HG02840 (cell line): ENCODE data around the gene EME2.

Experiments used
- ATAC-seq: cut with Tn5 transposase; IDR thresholded peaks from one replicate; pipeline ENCODE4 v1.9.1; 2021; ENCODE audit warnings: mild to moderate bottlenecking, moderate library complexity, moderate number of reproducible peaks; ENCODE audit not compliant: unreplicated experiment, low FRiP score

The EME2 gene

DNA sequence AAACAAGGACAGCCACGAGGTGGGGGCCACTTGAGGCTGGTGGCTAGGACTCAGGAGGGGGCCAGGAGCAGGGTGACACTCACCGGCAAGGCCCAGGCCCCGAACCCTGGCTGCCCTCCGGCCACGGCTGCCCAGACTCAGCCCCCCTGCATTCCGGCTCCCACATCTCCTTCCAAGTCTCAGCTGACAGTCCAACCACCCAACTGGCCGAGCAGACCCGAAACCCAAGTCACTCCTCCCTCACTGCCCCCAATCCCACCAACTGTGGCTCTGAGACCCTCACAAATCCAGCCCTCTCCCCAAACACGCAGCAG, 44.6 kb downstream of the EME2 start:
- no peak for ATAC-seq

DNA sequence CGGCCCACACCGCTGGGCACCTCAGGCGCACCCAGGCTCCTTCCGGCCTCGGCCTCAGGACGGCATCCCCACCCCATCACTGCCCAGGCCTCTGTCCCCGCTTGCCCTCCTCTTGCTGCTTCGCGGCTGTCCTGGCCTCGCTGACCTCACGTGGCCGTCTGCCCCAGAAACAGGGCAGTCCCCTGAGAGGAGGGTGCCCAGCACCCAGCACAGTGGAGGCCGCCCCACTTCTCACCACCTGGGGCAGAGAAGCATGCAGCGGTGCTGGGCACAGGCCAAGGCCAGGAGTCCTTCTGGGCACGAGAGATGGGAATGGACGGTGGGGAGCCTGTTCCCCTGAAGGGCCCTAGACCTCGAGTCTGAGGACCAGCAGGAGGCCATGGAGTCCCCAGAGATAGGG, 45.1 kb downstream of the EME2 start:
- no peak for ATAC-seq

DNA sequence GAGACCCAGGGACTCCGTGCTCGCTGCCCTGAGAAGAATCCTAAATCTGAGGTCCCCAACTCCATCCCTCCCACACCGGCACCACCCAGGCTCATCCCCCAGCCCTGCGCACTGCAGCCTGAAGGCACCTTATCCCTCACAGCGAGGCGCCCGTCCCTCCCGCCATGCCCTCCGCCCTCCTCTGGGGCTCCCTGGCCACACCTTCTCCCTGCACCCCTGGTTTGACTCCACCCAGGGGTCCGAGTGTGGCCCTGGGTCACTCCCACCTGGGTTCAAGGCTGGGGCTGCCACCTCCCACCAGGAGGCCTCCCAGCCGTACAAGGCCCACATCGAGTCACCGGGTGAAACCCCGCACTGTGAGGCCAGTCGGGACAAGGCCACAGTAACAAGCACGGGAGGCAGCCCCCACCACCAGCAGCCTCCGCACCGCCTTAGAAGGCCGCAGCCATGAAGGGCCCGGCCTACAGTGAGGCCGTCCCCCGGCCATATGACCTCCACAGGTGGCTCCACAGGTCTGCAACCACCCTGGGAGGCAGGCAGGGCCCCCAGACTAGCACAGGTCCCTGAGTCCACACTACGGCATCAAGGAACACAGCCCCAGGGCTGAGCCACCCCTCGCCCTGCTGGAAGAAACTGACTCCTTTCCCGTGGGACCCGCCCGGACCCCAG, 45.7 kb downstream of the EME2 start:
- ATAC-seq: no peak

DNA sequence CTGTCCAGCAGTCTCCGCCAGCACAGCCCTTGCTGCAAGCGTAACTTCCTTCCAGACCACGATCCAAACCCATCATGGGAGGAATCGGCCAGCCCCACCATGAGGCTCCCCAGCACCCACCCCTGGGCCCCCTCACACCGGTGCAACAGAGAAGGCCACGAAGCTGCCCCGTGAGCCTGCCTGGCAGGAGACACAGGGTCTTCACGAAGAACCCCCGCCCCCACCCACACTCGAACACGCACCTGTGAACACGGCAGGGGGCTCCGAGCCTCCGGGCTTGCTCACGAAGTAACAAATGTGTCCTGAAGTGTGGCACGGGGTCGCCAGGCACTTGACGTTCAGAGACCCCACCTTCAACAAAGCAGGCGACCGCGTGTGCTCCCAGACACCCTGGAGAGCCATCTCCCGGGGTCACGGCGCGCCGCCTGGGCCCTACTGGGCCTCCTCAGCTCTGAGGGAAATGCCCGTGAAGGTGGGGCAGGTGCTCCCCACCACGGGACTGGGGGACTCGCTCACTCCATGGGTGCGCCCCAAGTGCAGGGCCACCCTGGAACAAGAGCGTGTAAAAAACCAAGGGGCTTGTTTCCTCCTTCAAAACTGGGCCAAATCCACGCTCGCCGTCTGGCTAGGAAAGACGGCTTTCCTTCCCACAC, 46.4 kb downstream of the EME2 start:
- ATAC-seq: no peak

DNA sequence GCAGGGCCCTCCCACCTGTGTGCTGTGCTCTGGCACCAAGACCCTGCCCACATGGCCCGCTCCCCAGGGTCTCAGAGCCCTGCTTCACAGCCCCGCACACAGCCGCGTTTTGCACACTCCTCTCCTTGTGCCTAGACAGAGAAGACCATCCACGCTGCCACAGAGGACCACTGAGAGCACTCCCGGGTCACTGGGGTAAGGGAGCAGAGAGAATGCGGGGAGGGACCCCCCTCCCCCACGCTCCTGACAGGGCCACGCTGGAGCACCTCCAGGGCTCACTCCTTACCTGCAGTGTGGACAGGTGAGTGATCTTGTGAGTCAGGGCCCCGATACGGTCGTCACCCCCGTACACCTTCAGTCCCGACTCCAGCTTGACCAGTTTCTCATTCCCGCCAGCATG, 47.0 kb downstream of the EME2 start:
- ATAC-seq: no peak

DNA sequence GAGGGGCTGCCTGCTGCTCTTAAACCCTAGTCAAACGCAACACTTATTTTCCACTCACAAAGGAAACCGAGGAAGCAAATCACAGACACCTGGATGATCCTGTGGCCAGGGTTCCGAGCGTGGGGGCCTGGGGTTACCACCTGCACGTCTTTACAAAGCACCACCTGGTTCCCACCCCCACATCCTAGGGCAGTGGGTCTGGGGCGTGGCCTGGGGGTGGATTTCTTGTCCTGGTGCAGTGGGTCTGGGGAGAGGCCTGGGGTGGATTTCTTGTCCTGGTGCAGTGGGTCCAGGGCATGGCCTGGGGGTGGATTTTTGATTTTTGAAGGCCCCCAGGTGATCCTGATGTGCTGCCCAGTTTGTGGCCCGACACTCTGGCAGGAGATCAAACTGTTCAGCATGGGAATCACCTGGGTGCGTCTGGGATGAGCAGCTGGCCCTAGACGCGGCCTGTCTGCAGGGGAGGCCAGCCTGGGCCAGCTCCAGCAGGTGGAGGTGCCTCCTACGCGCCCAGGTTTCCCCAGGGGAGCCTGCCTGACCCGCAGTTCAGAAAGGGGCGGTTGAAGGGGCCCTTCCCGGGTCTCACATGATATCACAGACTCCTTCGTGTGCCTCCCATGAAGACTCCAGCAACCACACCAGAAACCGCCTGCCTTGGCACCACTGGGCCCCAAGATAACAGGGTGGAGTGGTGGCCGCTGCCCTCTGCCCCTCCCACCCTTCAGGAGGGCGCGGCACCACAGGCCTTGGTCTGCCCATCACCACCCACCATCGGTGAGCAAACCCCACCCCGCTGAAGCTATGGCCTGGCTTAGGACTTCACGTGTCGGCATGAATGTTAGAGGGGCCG, 47.7 kb downstream of the EME2 start:
- no peak for ATAC-seq

DNA sequence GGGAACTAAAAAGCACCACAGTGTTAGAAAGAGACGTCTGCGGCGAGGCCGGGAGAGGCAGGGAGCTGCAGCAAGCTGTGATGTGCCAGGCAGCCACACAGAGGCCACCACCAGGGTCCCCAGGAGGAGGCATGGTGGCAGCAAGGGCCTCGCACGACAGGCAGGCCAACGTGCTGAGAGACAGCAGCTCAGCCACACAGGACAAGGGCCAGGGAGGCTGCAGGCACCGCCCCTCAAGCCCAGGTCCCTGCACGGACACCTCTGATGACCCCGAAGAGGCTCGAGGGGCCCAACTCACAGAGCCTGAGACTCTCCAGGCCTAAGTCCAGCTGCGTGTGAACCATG, 48.3 kb downstream of the EME2 start:
- no peak for ATAC-seq

DNA sequence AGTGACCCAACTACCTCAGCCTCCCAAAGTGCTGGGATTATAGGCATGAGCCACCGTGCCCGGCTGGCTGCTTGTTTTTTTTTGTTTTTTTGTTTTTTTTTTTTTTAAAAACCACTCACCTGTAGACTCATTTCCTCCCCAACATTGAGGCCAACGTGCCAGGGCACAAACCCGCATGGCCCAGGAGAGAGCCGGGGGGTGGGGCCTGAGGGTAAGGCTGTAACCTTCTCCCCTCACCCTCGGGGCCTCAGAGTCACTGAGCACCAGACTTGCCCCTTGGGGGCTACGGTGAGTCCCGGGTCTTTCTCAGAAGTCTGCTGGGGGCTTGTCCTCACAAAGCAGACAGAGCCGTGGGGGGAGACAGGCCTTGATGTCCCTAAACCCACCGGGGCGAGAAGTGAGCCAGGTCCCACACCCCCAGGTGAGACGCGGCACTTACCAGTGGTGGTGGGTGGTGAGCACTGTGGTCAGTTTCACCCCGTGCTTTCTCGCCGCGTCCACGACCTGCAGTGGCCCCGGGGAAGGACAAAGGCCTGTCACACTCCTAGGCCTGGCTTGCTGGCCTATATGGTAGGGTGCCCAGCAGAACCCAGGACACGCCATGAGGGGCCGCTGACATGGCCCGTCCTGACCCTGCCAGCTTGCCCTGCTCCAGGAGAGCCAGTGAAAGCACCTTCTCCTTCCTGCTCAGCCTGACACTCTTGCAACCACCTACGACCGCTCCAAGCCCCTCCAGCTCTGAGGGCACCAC, 49.4 kb downstream of the EME2 start:
- no peak for ATAC-seq

DNA sequence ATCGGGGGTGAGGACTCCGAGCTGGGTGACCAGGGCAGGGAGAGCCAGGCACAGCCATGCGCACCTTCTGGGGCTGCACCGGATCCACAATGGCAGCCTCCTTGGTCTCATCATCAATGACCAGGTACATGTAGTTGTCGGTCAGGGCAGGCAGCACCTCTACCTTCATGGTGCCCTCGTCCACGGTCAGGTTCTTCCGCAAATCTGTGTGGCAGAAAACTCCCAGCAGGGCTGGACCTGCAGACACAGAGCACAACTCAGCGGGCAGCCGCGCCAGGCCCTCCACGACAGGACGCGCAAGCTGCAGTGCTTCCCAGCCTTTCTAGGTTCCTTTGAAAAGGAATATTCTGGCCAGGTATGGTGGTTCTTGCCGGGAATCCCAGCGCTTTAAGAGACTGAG, 50.2 kb downstream of the EME2 start:
- ATAC-seq: no peak

DNA sequence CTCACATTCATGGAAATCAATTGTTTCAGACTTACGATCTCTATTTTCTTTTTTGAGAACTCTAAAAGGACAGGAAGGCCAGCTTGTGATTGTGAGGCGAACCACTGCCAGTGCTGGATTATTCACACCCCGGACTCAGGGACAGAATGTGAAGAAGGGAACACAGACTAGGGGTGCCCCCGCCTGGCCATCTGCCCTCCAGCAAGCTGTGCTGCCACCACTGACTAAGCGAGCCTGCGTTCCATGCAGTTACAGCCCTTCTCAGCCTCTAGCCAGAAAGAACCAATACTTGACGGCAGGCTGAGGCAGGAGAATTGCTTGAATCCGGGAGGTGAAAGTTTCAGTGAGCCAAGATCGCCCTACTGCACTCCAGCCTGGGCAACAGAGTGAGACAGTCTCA, 51.2 kb downstream of the EME2 start:
- no peak for ATAC-seq

DNA sequence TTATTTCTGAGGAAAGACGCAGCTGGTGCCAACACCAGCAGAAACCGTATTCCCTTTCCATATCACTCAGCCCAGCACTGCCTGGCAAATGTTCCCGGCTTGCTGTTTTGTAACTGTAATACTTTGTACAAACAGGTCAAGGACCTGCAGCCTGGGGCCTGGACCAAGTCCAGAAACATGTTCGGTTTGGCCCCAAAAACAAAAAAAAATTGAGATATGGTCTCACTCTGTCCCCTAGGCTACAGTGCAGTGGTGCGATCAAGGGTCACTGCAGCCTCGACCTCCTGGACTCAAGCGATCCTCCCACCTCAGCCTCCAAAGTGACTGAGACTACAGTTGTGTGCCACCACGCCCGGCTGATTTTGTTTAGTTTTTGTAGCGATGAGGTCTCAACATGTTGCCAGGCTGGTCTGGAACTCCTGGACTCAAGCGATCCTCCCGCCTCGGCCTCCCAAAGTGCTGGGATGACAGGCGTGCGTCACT, 52.8 kb downstream of the EME2 start:
- ATAC-seq: no peak
